Ovary (tissue), 3 donors: ENCODE data around the gene SEMA3C.

Experiments
- CTCF ChIP-seq, 3 donors: fragments of 450-650 bp in 2 of 3; fragments of 200-600 bp in 1 of 3; IDR thresholded peaks; one replicate each; pipeline versions ENCODE4 v1.5.1 to v1.8.0; 2016 to 2022; ENCODE audit warnings: antibody characterized with exemption in 3 of 3, mild to moderate bottlenecking in 1 of 3
- EP300 ChIP-seq: sonication (generic); formaldehyde crosslinking; IDR thresholded peaks from one replicate; pipeline ENCODE4 v1.6.1; 2017; ENCODE audit warnings: antibody characterized with exemption
- donor health status: DM: no; HTN: no; CAD: no.

- TF ChIP-seq CTCF (IDR thresholded peaks at IDR 0.05) (no peak), EP300 (no peak)
Measured at GRCh38 chr7:80771523-80771922, 147.3 kb downstream of the SEMA3C start.
